Hematopoietic multipotent progenitor cell treated with erythropoietin and hydrocortisone succinate and interleukin-3 and kit ligand, for 15 days (in vitro differentiated cells): ENCODE measurements around the gene MIA2.

ENCODE experiments used
- DNase-seq: peaks from one replicate; pipeline ENCODE4 v3.0.0-alpha.2; 2015; ENCODE audit warnings: low spot score

MIA2 gene

GRCh38 chr14:39384177-39384576, 150.5 kb downstream of the MIA2 start:
- no peak for DNase-seq

DNA sequence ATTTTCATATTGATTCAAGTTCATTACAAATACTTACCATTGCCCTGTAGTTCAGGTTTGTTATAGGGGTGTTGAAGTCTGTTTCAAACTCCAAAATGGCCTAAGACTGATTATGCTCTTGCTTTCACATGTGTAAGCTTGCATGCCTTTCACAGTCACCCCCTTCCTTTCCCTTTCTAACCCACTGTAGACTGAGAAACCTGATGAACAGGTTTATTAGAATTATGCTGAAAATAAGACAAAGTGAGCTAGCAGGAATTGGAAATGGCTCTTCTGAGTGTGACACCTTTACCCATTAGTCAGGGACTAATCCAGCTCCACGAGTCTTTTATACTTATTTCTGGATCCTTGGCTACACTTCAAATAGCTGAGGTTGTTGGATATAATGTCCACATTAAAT, 159.6 kb downstream of the MIA2 start:
- DNase-seq, result no peak

DNA sequence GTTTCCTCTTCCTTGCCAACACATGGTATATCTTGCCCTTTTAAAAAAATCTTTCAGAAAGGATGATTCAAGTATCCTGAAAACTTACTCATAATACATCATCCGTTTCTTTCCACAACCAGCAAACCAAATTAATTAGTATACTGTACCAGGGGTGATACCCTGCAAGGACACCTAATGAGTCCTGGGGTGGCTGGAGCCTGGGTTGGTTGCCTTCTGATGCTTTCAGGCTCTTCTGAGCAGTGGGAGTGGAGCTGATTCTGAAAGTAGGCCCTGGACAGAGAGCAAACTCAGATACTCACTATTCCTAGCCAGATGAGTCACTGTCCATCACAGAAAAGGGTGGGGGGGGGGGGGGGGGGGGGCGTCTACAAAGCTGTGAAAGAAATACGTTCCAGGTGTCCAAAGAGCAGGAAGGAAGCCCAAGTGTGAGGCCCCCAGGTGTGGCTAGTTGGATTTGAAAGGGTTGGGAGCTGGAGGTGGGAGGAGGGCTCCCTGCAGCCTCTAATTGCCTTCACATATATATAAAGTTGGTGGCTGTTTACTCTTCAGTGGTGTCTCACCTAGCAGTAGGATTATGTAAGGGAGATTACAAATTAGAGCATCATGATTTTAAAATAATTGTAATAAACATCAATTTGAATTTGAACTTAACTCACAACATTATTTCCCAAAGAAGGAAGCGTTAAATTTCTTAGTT, 162.0 kb downstream of the MIA2 start:
- DNase-seq, result no peak

- no peak for DNase-seq
These were observed 162.7 kb downstream of the MIA2 start for GRCh38 chr14:39396448-39396847.

DNA sequence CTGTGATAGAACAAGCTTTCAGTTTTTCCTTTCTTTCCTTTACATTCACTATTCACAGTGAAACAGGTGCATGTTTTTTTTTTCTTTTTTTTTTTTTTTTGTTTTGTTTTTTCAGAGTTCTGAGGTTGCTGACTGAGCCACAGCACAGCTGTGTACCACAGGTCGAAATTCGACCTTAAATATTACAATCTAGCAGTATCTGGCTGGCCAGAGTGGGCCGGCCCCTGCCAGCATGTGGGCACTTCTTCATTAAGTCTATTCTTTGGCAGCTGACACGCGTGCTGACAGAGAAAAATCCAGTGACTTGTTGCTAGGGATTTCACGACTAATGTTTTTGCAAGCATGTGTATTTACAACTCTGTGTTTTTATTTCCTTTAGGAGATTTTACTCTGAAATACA, 164.7 kb downstream of the MIA2 start:
- DNase-seq, result no peak

GRCh38 chr14:39406560-39406959, 172.8 kb downstream of the MIA2 start:
- no peak for DNase-seq

DNA sequence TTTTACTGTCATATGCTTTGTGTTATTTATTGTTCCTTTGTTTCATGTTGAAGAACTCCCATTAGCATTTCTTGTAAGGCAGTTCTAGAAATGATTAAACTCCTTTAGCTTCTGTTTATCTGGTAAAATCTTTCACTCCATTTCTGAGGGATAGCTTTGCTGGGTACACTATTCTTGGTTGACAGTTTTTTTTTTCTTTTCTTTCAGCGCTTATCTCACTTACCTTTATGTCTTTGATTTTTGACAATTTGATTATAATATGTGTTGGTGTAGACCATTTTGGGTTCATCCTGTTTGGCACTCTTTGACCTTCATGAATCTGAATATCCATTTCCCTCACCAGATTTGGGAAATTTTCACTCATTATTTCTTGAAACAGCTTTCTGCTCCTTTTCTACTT, 182.4 kb downstream of the MIA2 start:
- DNase-seq, result no peak

DNA sequence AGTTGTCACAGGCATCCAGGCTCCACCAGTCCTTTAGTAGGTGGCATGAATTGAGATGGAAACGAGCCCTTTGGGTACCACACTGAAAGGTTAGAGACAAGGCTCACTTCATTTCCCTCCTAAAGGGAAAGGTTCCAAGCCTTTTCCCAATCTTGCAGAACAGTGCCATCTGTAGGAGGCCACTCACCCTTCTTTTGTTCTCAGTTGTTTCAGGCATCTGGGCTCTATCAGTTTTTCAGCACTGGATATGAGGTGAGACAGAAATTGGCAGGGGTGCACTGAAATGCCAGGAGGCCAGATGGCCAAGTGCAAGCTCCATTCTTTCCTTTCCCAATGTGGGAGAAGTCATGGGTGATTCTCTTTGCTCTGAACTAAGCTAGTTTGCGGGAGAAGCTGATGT, 183.3 kb downstream of the MIA2 start:
- DNase-seq, result peak; percentile 23

DNA sequence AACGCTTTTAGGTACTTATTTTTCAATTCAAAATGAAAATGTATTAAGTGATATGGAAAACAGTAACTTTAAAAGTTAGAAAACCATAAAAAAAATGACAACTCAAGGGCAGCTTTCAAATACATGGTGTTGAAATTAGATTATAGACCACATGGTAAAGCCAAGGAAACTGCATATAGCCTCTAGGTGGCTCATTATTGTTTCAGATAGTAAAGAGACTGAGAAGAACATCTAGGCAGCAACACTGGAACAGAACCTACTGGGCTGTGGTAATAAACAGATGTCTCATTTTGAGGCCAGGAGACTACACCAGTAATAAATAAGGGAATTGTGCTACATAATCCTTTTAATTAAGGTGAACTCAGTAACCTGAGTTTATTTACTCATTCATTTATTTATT, 185.6 kb downstream of the MIA2 start:
- no peak for DNase-seq

DNA sequence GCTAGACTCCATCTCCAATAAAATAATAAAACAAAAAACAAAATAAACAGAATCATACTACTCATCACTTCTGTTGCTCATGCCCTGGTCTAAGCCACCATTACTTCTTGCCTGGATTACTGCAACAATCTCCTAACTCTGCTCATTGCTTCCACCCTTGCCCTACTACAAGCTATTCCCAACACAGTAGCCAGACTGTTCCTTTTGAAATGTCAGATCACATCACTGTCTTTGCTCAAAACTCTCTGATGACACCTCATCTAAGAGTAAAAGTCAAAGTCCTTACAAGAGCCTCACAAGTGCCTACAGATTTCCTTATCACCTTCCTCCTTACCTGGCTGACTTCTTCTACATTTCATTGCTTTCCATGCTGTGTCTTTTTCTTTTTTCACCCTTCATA, 188.5 kb downstream of the MIA2 start:
- DNase-seq, result no peak

GRCh38 chr14:39423793-39424192, 190.1 kb downstream of the MIA2 start:
- no peak for DNase-seq

- DNase-seq, result no peak
These were observed 192.2 kb downstream of the MIA2 start for GRCh38 chr14:39425947-39426346.

DNA sequence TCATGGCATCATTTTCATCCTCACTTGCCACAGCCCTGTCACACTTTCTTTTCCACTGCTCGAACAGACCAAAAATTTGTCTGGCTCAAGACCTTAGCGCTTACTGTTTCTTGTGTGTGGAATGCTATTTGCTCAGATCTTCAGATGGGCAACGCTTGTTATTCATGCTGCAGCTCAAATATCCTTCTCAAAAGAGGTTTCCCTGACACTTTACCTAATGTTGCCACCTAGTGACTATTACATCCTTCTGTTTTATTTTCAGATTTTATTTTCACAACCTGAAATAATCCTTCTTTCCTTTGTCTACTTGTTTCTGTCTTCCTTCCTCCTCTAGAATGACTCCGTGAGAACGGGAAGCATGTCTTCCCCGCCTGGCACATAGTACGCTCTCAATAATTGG, 192.9 kb downstream of the MIA2 start:
- DNase-seq, result no peak

GRCh38 chr14:39428118-39428517, 194.4 kb downstream of the MIA2 start:
- no peak for DNase-seq

DNA sequence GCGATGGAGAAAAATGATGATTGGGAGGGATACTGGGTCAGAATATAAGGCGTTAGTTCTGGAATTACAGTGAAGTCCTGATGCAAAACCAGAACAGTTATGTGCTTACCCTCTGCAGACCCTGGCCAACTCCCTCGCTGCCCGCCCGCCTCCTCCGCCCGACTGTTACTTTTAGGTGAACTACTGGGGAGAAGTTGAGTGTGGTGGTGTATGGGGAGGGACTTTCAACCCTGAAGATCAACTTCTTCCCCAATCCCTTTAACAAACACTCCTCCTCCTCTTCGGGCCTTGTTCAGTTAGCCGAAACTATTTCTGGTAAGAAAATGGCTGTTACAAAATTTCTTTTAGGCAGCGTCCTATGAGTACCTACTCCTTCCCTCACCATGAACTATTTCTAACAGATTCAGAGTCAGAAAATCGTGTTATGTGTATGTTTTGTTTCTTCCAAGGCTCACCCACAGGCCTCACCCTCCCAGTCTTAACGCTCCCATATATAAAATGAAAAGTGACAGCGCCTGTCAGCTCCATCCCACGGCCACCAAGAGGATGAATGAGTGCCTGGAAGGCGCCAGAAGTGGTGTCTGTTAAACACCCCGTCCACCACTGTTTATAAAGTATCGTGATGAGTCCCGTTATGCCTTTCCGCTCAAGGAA, 197.2 kb downstream of the MIA2 start:
- peak; percentile 30 for DNase-seq

- peak; percentile 38 for DNase-seq
These were observed 197.9 kb downstream of the MIA2 start for GRCh38 chr14:39431416-39432178.

DNA sequence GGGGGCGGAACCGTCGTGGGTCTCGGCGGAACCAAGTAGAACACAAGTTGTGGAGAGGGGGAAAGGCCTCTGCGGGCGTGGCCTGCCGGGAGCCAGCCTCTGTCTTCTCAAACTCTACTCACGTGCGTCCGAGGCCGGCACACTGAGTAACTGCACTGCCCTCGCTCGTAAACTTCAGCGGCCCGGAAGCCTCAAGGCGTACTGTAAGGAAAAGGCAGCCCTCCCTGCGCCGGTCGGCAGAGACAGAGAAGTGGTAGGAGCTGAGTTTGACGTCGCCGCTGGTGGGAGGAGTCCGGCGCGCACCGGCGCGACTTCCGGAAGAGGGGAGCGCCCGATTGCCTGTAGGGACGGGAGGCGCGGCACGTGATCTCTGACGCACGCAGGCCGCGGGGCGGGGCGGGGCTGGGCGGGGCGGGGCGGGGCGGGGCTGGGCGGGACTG, 198.5 kb downstream of the MIA2 start, which contains the start of gene FBXO33:
Gene FBXO33, minus strand, starts transcription at position 255 of the 440 bp plus-strand sequence. CDS start 271 bp downstream, outside the sequence.
- peak; percentile 94 for DNase-seq

GRCh38 chr14:39432619-39433451, 199.1 kb downstream of the MIA2 start:
- no peak for DNase-seq

GRCh38 chr14:39433452-39433813, 199.7 kb downstream of the MIA2 start:
- no peak for DNase-seq

GRCh38 chr14:39434401-39434800, 200.7 kb downstream of the MIA2 start:
- DNase-seq, result no peak

DNA sequence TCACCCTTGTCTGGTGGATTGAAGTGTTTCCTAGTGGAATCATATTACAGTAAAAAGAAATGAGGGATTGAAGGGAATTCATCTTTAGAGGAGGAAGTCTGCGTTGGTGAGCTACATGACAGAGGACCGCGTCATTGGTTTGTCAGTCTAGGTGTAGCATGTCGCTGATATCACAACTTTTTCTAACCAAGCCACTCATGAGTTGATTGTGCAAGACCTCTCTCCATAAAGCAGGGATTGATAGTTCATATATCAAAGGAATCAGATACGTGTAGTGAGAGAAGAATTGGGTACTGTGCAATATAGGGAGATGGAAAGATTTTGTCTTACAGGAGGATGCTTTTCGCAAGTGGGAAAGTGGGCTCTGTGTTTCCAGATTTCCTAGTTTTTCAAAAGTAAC, 201.5 kb downstream of the MIA2 start:
- no peak for DNase-seq
